NCI-H2196 (cell line): ENCODE results near the gene PSME3IP1.
A peak's percentile ranks its signal among the peaks of the same experiment; 100 is the strongest.
"Not testable (repeated sequence)": the region's sequence is repeated elsewhere in the genome, so short reads cannot be mapped to it uniquely, and the experiment has no call there.

ENCODE experiments used
- DNase-seq: peaks from one replicate; lab custom pipeline; 2025; ENCODE audit not compliant: unreplicated experiment; lab: John Stamatoyannopoulos, UW

The PSME3IP1 gene

GRCh38 chr16:57185945-57186871 is at the start of gene PSME3IP1, which contains the start of gene RSPRY1:
Gene PSME3IP1, minus strand, starts transcription at chr16:57186039. Its CDS starts 12,185 bp downstream, at chr16:57173854.
Gene RSPRY1, plus strand, starts transcription at chr16:57186329. Its CDS starts 18,330 bp downstream, at chr16:57204659.
- DNase-seq = peak; percentile 94

- DNase-seq = peak; percentile 61
Observed at GRCh38 chr16:57235128-57236021, 49.5 kb upstream of the PSME3IP1 start.

- DNase-seq = no peak
Observed at GRCh38 chr16:57234707-57235092, 48.9 kb upstream of the PSME3IP1 start.

- DNase-seq = no peak
Observed at GRCh38 chr16:57233944-57234706, 48.3 kb upstream of the PSME3IP1 start.

- peak; percentile 5 for DNase-seq
Observed at GRCh38 chr16:57231821-57232350, 46.0 kb upstream of the PSME3IP1 start.

GRCh38 chr16:57229079-57229478 is 43.2 kb upstream of the PSME3IP1 start:
- DNase-seq = no peak

- no peak for DNase-seq
Observed at GRCh38 chr16:57226701-57227621, 41.1 kb upstream of the PSME3IP1 start.

GRCh38 chr16:57225978-57226377 is 40.1 kb upstream of the PSME3IP1 start:
- no peak for DNase-seq

GRCh38 chr16:57224651-57225335 is 39.0 kb upstream of the PSME3IP1 start:
- DNase-seq = no peak

- DNase-seq = no peak
Observed at GRCh38 chr16:57223057-57223456, 37.2 kb upstream of the PSME3IP1 start.

- no peak for DNase-seq
Observed at GRCh38 chr16:57216968-57217367, 31.1 kb upstream of the PSME3IP1 start.

- no peak for DNase-seq
Observed at GRCh38 chr16:57213462-57213861, 27.6 kb upstream of the PSME3IP1 start.

GRCh38 chr16:57209780-57210179 is 23.9 kb upstream of the PSME3IP1 start:
- no peak for DNase-seq

- DNase-seq = no peak
Observed at GRCh38 chr16:57208926-57209325, 23.1 kb upstream of the PSME3IP1 start.

- DNase-seq = no peak
Observed at GRCh38 chr16:57204675-57205074, 18.8 kb upstream of the PSME3IP1 start.

- DNase-seq = no peak
Observed at GRCh38 chr16:57203451-57203850, 17.6 kb upstream of the PSME3IP1 start.

- no peak for DNase-seq
Observed at GRCh38 chr16:57202095-57202886, 16.5 kb upstream of the PSME3IP1 start.

- DNase-seq = not testable (repeated sequence)
Observed at GRCh38 chr16:57200926-57201325, 15.1 kb upstream of the PSME3IP1 start.
